ENCODE results near the gene FCHSD2. TPM values are rescaled to one million over a fixed set of nuclear protein-coding genes. Genes with fewer than 3 reads are reported as not detected.

Gene FCHSD2
- total and polyA plus RNA-seq, 2 donors (not counting 1 experiment from before 2014, with no cell fraction given), result 113 to 189 TPM

DNA sequence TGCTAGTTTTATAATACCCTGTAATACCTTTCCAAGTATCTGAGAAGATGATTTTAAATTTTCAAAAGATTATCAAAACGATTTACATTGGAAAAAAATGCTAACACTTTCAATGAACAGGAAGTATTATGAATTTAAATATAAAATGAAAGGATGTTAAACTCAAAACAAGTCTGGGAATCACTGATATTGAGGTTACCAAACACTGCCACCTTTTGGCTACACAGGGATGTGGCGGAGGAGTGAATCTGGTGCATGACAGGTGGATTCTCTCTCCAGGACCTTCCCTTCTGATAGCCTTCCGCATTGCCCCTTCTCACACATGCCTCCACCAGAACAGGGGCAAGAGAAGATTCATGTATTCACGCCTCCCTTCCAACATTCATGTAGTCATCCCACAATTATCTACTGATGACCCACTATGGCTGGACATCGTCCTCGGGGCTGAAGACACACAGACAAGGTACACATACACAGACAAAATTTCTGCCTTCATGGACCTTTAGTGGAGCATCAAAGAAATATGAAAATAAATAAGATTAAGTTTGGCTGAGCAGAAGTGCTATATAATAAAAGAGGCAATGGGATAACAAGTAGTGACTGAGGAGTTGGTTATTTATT is 293.2 kb downstream of the FCHSD2 start:
- Mint-ChIP-seq H3K4me1 (peaks cover 6% of the 10 kb centered on the region), H3K4me3 (no peak overlapping the region), H3K27ac (peak overlapping the region; percentile 75), H3K9me3 (ENCODE audit: insufficient read depth) (no peaks in the 10 kb centered on the region), H3K27me3 (no peaks in the 10 kb centered on the region)
- peaks cover 53% of the 10 kb centered on the region for H4K20me1 ChIP-seq (ENCODE audit: control insufficient read depth, insufficient read depth, low read length, poor library complexity, severe bottlenecking)
- CTCF ChIA-PET, result interaction anchor here (1.0 kb wide), 2 partner anchors 124 to 165 kb away, joined by 4 to 5 read pairs; no protein-coding TSS in a partner anchor
- H3K9me3 ChIP-seq (ENCODE audit: control extremely low read depth in 1 of 3, control insufficient read depth in 2 of 3, insufficient read depth in 1 of 3, low read length in 2 of 3), result no peaks in the 10 kb centered on the region
- H3K4me1 ChIP-seq (ENCODE audit: control insufficient read depth in 2 of 2, insufficient read depth in 2 of 2, low read length in 2 of 2), result no peaks in the 10 kb centered on the region
- no peaks in the 10 kb centered on the region for H3K27me3 ChIP-seq (replicated peaks in 1 of 4; ENCODE audit: control extremely low read depth in 1 of 4, control insufficient read depth in 3 of 4, insufficient read depth in 4 of 4, low read length in 3 of 4)
- WGBS (ENCODE audit: insufficient coverage), result 95% methylated on average over 2 of the region's 6 CpGs
- H3K79me2 ChIP-seq (ENCODE audit: control insufficient read depth, insufficient read depth, low read length), result peaks cover 54% of the 10 kb centered on the region
- TF ChIP-seq CTCF (IDR thresholded peaks at IDR 0.05) (peak; percentile 71), EZH2 (IDR thresholded peaks at IDR 0.05; ENCODE audit: borderline replicate concordance, insufficient read depth, low read depth, low read length, poor library complexity, severe bottlenecking) (no peak)
- H2AFZ ChIP-seq (ENCODE audit: insufficient read depth, low read depth, low read length, poor library complexity, severe bottlenecking), result no peak overlapping the region
- DNase-seq (peak; percentile 56), ATAC-seq (ENCODE audit: low read depth) (no peak)
- intact Hi-C loops (cut with micrococcal nuclease), result no loop called here
- H3K4me2 ChIP-seq (replicated peaks; ENCODE audit: low read depth, low read length, poor library complexity, severe bottlenecking), result no peak overlapping the region
- peak overlapping the region in 1 of 2 donors; percentile 13 for H3K27ac ChIP-seq (ENCODE audit: low read length in 2 of 2)
- peaks cover 15 to 73% of the 10 kb centered on the region in 2 experiments for H3K36me3 ChIP-seq (replicated peaks in 1 of 2; ENCODE audit: control extremely low read depth in 1 of 2, control insufficient read depth in 1 of 2, extremely low read depth in 1 of 2, insufficient read depth in 2 of 2, low read length in 1 of 2)
- POLR2A ChIA-PET, result no interaction called here
- no peak overlapping the region for H3K9ac ChIP-seq (ENCODE audit: low read length)
- no peak overlapping the region for H3K4me3 ChIP-seq (ENCODE audit: control extremely low read depth in 1 of 5, extremely low read depth in 1 of 5, insufficient read depth in 1 of 5, low read depth in 2 of 5, low read length in 4 of 5)

DNA sequence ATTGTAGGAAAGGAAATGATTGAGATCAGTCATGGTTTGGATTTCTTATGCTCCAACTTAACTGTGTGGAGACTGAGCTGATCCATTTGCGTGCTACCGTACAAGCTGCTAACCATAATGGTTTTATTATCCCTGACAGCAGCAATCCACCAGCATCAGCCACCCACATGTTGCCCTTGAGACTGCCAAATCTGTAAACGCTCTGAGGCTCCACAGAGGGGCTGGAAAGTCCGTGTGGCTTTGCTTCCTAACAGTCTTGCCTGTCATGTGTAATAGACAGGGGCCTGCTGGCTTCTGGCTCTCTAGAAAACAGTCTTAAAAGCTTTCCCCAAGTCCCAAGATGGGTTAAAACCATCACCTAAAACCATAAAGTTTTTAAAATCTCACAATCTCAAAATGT is 297.8 kb downstream of the FCHSD2 start:
- Histone ChIP-seq H3K36me3 (replicated peaks in 1 of 2; ENCODE audit: control extremely low read depth in 1 of 2, control insufficient read depth in 1 of 2, extremely low read depth in 1 of 2, insufficient read depth in 2 of 2, low read length in 1 of 2) (peaks cover 9 to 93% of the 10 kb centered on the region in 2 experiments), H3K9ac (ENCODE audit: low read length) (no peak overlapping the region), H3K27ac (ENCODE audit: low read length in 2 of 2) (no peak overlapping the region), H3K4me2 (replicated peaks; ENCODE audit: low read depth, low read length, poor library complexity, severe bottlenecking) (no peak overlapping the region), H4K20me1 (ENCODE audit: control insufficient read depth, insufficient read depth, low read length, poor library complexity, severe bottlenecking) (peaks cover 37% of the 10 kb centered on the region), H3K79me2 (ENCODE audit: control insufficient read depth, insufficient read depth, low read length) (peaks cover 29% of the 10 kb centered on the region), H3K27me3 (replicated peaks in 1 of 4; ENCODE audit: control extremely low read depth in 1 of 4, control insufficient read depth in 3 of 4, insufficient read depth in 4 of 4, low read length in 3 of 4) (no peaks in the 10 kb centered on the region), H3K9me3 (ENCODE audit: control extremely low read depth in 1 of 3, control insufficient read depth in 2 of 3, insufficient read depth in 1 of 3, low read length in 2 of 3) (no peaks in the 10 kb centered on the region), H3K4me3 (ENCODE audit: control extremely low read depth in 1 of 5, extremely low read depth in 1 of 5, insufficient read depth in 1 of 5, low read depth in 2 of 5, low read length in 4 of 5) (no peak overlapping the region), H2AFZ (ENCODE audit: insufficient read depth, low read depth, low read length, poor library complexity, severe bottlenecking) (no peak overlapping the region), H3K4me1 (ENCODE audit: control insufficient read depth in 2 of 2, insufficient read depth in 2 of 2, low read length in 2 of 2) (no peaks in the 10 kb centered on the region)
- 92% methylated on average over 4 of the region's 4 CpGs for WGBS (ENCODE audit: insufficient coverage)
- ChIA-PET POLR2A (no interaction called here), CTCF (interaction anchor here (0.7 to 2.6 kb wide), 4 partner anchors 12 to 345 kb away, joined by 3 to 9 read pairs (median 3); no protein-coding TSS in a partner anchor)
- intact Hi-C loops (cut with micrococcal nuclease), result no loop called here
- peak overlapping the region; percentile 48 for H3K27ac Mint-ChIP-seq
- TF ChIP-seq CTCF (IDR thresholded peaks at IDR 0.05) (no peak), EZH2 (IDR thresholded peaks at IDR 0.05; ENCODE audit: borderline replicate concordance, insufficient read depth, low read depth, low read length, poor library complexity, severe bottlenecking) (no peak)
- H3K4me3 Mint-ChIP-seq, result no peak overlapping the region
- H3K9me3 Mint-ChIP-seq (ENCODE audit: insufficient read depth), result no peaks in the 10 kb centered on the region
- no peaks in the 10 kb centered on the region for H3K4me1 Mint-ChIP-seq
- no peaks in the 10 kb centered on the region for H3K27me3 Mint-ChIP-seq
- no peak for DNase-seq
- no peak for ATAC-seq (ENCODE audit: low read depth)

All from B cell (primary cell).